HG03039 (cell line): ENCODE measurements around the gene VAMP4.

Source experiments
- ATAC-seq: cut with Tn5 transposase; IDR thresholded peaks from one replicate; pipeline ENCODE4 v1.9.1; 2021; ENCODE audit warnings: mild to moderate bottlenecking, moderate library complexity; ENCODE audit not compliant: unreplicated experiment

VAMP4 gene

GRCh38 chr1:171741872-171742576 is at the start of gene VAMP4:
Gene VAMP4, minus strand, starts transcription at chr1:171742065. Its CDS starts 3,651 bp downstream, at chr1:171738414.
- ATAC-seq = peak; percentile 86

DNA sequence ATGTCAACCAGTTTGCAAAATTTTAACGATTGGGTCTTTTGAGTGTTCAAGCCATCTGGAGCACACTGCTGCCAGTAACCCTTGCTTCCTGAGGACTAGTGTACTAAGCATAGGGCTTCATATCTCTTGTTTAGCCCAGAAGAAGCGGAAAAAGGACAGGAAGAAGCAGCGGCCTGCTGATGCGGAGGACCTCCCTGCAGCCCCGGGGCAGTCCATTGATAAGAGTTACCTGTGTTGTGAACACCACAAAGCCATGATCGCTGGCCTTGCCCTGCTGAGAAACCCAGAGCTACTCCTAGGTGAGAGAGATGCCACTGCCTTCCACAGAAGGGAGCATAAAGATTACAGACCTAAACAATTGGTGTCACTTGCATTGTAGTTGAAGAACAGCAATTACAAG is 48.5 kb upstream of the VAMP4 start:
- no peak for ATAC-seq

- ATAC-seq = no peak
Observed at GRCh38 chr1:171788696-171789095, 46.8 kb upstream of the VAMP4 start.

DNA sequence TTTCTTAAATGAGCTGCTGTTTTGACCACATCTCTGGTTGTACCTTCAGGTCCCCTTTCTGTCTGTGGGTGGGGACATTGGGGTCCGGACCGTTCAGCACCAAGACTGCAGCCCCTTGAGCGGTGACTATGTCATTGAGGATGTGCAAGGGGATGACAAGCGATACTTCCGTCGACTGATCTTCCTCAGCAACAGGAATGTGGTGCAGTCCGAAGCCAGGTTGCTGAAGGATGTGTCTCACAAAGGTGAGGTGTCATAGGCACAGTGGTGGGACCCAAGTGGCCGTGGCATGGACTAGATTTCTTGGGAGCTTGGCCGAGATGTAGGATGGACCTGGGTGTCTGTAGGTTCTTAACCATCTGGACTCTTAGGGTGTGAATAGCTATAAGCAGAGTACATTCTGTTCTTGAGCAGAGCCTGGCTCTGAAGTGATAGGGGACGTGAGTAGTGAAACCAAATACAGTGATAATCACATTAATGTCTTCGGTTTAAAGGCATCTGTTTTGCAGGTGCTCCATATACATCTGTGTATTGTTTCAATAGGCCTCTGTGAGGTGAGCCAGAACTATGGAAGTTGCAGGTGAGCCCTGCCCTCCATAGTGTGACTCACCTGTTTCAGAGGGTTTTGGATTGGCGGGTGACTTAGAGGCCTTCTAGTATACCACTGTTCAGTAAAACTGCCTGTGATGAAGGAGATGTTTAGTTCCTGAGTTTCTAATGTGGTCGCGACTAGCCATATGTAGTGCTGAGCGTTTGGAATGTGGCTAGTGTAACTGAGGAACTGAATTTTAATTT is 46.0 kb upstream of the VAMP4 start:
- no peak for ATAC-seq

- ATAC-seq = no peak
Observed at GRCh38 chr1:171786534-171786933, 44.7 kb upstream of the VAMP4 start.

DNA sequence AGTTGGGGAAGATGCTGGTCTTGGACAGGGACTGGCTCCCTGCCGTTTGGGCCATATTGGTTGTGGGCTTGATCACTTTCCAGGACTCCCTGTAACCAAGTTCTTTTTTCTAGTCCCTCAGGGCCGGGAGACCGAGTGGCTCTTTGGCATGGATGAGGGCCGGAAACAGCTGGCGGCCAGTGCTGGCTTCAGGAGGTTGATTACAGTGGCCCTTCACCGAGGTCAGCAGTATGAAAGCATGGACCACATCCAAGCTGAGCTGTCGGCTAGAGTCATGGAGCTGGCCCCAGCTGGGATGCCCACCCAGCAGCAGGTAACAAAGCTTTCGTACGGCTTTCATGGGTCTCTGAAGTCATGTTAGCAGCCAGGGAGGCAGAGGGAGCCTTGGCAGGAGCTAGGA is 43.9 kb upstream of the VAMP4 start:
- no peak for ATAC-seq

DNA sequence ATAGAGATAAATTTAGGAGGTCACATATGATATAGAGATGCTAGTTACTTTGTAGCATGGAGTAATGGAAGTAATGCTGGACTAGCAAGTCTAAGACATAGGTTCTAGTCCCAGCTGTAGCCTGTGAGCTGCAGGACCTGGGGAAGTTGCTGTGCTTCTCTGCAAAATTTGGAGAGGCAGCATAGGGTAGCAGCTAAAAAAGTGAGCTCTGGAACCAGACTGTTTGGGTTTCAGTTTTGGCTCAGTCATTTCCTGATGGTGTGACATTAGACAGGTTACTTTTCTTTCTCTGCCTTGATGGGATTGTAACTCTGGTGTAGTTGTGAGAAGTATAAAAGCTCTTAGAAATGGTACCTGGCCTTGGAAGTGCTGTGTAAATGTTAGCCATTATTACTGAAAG is 42.9 kb upstream of the VAMP4 start:
- no peak for ATAC-seq

DNA sequence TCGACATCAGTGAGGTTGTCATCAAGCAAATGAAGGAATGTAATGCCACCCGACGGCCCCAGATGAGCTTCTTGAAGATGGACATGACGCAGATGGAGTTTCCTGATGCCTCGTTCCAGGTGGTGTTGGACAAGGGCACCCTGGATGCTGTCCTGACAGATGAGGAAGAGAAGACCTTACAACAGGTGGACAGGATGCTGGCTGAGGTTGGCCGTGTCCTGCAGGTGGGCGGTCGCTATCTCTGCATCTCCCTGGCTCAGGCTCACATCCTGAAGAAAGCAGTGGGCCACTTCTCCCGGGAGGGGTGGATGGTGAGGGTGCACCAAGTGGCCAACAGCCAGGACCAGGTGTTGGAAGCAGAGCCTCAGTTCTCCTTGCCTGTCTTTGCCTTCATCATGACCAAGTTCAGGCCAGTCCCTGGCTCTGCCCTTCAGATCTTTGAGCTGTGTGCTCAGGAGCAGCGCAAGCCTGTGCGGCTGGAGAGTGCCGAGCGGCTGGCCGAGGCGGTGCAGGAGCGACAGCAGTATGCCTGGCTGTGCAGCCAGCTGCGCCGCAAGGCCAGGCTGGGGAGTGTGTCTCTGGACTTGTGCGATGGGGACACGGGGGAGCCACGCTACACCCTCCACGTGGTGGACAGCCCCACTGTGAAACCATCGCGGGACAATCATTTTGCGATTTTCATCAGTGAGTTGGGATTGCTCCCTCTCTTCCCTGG is 42.1 kb upstream of the VAMP4 start:
- ATAC-seq = no peak

DNA sequence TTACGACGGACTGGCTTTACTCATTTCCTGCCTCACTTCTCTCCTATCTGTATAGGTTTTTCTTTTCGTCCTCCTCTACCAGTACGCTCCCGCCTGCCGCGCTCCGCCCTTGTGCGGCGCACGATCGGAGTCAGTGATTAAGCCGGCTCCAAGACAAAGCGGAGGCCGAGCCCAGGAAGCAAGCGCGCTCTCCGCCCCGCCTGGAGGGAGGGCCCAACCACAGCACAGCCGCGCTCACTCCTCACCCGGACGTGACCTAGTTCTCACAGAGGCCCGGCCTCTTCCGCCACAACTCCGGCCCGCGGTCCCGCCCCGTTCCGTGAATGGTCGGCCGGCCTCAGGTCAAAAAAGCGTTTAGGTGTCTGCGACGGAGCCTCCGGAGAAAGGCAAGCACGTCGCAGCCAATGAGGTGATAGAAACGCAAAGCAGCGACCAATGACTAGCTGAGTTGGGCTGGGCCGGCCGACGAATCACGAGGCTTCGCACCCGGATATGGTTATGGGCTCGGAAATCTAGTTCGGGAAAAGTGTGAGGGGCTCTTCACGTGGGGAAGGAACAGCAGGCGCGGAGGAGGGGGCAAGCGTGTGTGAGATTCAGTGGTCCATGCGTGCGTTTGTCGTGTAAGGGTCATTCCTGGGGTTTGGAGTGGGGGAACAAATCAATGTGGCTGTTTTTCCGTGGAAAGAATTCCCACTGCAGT is 39.5 kb upstream of the VAMP4 start, which contains the start of gene METTL13:
Gene METTL13, plus strand, starts transcription at position 485 of the 700 bp plus-strand sequence. CDS start 308 bp downstream, outside the sequence.
- peak; percentile 97 for ATAC-seq

DNA sequence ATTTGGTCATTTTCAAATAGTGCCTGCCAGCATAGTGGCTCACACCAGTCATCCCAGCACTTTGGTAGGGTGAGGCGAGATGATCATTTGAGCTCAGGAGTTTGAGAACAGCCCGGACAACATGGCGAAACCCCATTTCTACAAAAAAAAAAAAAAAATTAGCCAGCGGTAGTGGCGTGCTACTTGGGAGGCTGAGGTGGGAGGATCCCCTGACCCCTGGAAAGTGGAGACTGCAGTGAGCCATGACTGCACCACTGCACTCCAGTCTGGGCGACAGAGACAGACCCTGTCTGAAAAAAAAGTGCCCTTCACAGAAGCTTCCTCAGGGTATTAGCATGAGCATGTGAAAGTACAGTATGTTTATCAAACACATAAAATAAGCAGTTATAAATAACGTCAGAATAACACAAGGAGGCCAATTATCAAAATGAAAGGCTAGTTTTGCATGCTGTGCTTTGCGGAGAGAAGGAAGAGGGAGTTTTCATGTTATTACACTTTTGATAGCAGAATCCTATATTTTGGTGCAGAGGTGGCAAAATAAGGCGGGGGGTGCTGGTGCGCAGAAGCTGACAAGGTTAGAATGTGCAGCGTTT is 38.8 kb upstream of the VAMP4 start:
- no peak for ATAC-seq

DNA sequence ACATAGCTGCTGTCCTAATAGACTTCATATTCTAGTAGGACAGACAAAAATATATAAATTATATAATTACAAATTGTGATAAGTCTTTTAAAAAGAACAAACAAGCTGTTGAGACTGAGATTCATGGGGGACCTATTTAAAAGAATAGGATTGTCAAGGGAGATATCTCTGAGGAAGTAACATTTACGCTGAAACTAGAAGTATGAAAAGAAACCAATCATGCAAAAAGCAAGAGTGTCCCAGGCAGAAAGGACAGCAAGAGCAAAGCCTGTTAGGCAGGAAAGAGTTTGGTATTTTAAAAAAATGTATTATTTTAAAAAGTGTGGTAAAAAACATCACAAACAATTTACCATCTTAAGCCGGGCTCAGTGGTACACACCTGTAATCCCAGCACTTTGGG is 30.4 kb upstream of the VAMP4 start:
- no peak for ATAC-seq

DNA sequence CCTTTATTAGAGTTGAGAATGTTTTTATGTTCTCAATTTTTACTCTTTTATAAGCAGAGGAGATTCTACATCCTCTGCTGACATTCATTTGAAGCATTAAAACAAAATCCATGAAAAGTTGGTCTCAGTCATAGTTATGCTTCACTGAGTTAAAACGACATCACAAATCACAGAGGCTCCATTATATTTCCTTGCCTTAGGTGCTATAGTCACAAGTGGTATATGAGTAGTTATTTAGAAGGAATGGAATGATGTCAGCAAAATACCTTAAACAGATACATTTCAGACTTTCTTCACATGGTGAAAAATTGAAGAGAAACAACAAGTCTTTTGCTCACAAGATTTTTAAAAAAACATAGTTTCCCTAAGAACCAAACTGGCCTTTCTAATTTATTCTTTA is 27.9 kb upstream of the VAMP4 start:
- no peak for ATAC-seq

DNA sequence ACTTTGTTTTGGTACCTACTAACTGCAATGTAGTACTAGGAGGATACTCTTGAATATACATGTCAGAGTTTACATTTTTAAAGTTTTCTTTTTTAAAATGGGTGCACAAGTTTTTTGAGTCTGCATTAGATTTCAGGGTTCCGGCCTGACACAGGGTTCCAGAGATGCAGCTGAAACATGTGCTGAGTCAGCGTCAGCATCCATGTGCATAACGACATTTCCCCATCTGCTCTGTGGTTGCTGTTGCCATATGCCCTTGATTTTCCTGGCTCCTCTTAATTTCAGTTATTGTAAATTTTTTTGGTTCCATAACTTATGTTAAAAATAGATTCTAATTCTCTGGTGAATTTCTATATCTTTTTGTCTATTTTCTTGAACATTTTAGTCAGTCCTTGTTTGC is 27.3 kb upstream of the VAMP4 start:
- no peak for ATAC-seq

DNA sequence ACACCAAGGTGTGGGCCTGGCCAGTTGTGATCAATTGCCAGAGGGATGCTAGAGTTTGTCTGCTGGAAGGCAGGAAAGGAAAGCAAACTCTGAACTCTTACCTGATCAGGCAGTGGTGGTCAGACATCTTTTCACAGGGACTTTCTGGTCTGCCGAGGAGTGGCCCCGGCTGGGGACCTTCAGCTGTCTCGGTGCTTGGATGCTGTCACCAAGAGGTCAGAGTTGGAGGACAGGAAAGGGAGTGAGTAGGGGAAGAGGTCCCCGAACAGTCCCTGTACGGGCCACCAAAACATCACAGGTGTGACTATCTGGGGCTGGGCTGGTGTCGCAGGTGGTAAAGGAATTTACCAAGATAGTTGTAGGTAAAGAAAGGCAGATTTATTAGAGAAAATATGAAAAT is 21.9 kb upstream of the VAMP4 start:
- ATAC-seq = no peak

DNA sequence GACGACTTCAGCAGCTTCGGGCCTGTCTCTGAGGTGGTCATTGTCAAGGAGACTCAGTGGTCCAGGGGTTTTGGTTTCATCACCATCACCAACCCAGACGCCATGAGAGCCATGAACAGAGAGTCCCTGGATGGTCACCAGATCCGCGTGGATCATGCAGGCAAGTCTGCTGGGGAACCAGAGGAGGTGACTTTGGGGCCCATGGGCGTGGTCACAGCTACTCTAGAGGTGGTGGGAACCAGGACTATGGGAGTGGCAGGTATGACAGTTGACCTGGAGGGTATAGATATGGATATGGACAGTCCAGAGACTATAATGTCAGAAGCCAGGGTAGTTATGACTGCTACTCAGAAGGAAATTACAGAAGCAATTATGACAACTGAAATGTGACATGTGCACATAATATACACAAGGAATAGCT is 20.3 kb upstream of the VAMP4 start:
- ATAC-seq = no peak

DNA sequence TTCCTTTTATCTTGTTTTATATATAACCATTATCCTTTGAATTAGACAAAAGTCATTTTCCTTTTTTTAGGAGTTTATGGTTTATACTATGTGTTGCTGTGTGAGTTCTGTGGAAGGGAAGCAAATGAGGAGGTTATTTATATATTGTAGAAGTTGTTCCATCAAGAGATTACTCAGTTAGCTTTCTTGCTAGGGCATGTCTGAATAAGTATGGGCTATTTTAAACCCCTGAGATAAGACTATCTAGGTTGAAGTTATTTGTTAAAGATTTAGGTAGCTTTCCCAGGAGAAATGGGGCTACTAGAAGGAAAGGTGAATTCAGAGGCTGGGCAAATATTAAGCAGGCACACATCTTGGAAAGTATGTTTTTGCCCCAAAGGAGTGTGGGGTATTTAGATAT is 16.1 kb upstream of the VAMP4 start:
- no peak for ATAC-seq

DNA sequence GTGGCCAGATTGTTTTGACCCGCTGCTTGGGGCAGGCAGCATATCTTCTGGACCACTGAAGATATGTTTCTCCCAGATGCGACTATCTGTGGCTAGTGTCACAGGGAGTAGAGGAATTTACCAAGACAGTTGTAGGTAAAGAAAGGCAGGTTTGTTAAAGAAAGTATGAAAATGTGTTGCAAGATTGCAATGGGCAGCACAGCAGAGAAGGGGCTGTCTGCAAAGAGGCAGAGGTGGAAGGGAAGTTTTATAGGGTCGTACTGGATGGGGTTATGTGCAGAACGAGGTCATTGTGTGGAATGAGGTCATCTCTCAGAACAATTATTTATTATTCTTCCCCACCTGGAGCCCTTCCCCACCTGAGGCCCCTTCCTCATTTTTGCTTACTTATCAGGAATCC is 15.0 kb upstream of the VAMP4 start:
- ATAC-seq = no peak

GRCh38 chr1:171754971-171755370 is 13.1 kb upstream of the VAMP4 start:
- ATAC-seq = no peak

DNA sequence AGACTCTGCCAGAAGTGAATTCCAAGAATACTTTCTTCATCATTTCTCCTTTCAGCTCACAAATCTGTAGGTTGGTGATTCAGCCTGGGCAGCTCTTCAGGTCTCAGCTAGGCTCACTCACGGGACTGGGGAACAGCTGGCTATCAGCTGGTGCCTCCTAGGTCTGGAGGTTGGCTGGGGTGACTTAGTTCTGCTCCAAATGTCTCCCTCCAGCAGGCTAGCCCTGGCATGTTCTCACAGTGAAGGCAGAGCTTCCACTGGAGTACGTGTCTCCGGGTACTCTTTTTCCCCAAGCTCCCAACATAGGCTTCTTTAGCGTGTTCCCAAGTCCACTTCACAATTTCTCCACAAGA is 12.5 kb upstream of the VAMP4 start:
- ATAC-seq = no peak

DNA sequence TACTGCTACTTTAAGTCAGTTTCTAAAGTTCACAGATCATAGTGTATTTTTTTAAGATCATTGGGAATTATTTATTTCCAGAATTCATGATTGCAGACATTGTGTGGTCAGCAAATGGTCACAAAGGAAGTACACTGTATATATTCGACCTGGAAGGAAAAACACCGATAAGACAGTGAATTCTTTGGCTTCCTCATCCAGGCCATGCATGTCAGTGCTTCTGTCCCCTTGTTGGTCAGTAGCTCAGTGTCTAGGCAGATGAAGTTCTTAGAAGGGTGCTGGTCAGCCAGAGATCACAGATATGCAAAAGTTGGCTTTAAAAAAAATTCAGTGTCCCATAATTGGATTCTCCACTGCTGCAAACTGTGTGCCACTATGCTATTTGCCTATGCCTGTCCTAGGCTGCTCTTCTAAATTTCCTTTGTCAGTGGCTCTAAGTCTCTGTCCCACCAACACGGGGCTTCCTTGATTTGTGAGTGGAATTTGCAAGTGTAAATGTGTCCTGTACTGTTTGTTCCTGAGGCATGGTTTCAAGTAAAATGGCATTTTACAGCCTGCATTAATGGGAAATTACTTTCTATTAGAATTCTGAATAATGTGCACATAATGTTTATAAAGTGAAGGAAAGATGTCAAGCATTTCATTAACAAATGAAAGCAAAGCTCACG is 12.0 kb upstream of the VAMP4 start:
- no peak for ATAC-seq
